Measurements from ENCODE around the gene BOC.

BOC gene

DNA sequence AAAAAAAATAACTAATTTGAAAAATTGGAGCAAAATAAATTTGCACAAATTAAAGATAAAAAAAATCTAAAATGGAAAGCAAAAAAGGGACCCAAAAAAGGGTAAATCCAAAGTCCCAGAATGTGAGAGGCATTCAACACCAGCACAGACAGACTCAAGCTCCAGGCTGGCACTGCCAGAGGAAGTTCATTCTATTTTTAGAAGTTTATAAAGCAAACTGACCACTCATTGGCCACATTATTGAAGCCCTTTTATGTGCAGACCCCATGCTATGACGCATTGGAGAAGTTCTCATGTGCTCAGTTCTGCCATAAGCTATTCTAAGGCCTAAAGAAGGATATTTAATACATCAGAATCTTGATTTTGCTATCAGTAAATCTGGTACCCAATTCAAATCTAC lies 17.6 kb upstream of the BOC start:
- DNase-seq (ENCODE audit: low read depth) = no peak

DNA sequence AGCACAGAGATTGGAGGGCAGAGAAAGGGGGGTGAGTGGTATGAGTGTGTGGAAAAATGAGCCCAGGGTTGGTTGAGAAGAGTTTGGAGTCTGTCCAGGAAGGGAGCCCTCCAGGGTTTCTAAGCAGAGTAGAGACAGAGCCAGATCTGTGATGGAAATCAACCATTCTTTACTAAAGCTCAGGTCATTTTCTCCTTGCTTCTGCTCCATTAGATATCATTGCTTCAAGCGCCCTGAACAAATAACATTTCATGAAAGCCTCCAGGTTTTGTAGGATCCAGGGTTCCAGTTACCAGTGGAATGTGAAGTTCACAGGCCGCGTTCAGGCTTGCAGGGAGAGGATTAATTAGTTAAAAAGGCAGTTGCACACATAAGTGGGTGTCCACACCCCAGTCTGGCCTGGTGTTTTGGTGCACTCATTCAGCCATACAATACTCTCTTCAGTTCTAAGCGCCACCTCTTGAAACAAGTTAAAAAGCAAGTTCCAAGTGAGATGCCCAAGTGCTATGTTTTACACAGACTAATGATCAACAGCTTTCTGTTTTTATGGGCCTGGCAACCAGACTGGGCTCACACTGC lies 16.4 kb upstream of the BOC start:
- DNase-seq (ENCODE audit: low read depth) = no peak

DNA sequence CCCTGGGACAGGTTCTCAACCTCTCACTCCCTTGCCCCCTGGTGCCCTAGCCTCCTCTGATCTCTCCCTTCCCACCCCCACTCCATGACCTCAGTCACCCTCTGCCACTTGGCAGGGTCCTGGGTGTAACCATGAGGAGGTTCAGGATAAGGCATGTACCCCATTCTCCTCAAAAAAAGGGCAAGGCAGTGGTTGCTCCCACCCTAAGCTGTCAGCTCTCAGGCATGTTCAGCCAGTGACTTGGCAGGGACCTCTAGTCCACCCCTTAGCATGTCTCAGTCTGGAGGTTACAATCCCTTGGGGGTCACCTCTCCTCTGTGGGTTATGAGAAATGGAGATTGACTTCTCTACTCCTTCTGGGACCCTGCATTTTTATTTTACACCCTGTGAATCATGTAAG lies 11.0 kb upstream of the BOC start:
- no peak for DNase-seq (ENCODE audit: low read depth)

GRCh38 chr3:113200946-113201345 lies 10.4 kb upstream of the BOC start:
- DNase-seq (ENCODE audit: low read depth) = no peak

DNA sequence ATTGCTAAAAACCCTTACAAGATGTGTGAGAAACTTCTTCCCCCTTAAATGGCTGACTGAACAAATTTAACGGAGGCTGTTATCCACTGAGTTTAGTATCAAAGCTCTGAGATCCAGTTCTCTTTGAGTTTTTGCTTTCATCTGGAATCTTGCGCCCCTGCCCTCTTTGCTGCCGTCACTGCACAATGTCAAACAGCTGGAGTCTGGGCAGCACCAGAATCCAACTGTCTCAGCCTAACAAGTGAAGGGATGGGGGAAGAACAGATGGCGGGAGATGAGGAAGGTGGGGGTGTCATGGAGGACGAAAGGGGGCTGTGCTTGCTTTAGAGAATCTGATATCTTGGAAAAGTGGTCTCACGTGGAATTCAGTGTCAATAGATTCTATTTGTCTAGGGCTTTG lies 7.0 kb upstream of the BOC start:
- DNase-seq (ENCODE audit: low read depth) = no peak

- DNase-seq (ENCODE audit: low read depth) = no peak
Measured at GRCh38 chr3:113205481-113205880, 5.9 kb upstream of the BOC start.

GRCh38 chr3:113210604-113211329 lies 590 bp upstream of the BOC start:
- no peak for DNase-seq (ENCODE audit: low read depth)

DNA sequence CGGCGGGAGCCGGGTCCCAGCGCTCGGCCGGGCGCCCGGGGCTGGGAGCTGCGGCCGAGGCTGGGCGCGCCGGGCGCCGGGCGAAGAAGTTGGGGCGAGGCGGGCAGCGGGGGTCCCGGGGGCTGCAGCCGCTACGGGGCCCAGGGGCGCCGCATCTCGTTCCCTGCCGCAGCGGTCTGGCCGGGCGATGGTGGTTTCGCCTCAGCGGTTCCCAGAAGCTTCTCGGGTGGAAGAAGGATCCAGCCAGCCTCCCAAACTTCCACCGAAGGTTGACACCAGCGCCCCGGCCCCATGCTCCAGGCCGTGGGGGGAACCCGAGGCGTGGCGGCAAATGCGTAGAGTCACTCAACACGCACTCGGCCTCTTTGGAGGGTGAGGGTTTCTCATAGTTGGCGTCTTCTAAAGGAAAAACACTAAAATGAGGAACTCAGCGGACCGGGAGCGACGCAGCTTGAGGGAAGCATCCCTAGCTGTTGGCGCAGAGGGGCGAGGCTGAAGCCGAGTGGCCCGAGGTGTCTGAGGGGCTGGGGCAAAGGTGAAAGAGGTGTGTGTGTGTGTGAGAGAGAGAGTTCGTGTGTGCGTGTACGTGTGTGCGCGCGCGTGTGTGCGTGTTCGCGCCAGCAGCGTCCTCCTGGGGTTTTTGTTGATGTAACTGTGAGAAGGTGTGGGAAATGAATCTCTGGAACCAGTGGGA lies 940 bp downstream of the BOC start:
- DNase-seq (ENCODE audit: low read depth) = no peak

GRCh38 chr3:113212844-113213375 lies 1.6 kb downstream of the BOC start:
- DNase-seq (ENCODE audit: low read depth) = no peak

DNA sequence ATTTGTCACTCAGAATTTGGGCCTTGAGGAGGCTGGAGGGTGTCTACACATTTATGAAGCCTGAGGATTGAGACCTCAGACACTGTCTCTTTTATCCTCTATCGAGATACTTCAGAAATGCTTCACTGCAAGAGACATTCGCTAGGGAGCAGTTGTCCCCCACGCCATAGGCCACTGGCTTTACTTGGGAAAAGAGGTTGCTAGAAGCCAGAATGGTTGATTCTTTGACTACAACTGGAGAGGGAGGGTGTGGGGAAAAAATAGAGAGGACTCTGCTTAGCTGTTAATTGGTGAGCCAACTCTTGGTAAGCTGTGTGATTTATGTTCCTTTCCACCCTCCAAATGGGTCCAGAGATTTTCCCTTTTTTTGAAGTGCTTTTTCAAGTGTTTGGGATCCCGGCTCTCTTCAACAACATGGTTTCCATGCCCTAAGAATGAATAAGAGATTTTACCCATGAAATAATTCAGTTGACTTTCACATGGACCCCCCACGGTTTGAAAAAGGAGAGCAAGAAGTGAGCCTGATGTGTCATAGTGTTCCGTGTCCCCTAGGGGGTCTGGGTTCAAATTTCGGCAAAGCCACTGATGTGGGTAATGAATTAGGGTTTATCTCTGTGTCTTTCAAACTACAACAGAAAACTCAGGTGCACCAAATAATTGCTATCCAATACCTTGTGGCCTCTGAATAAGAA lies 2.7 kb downstream of the BOC start:
- DNase-seq (ENCODE audit: low read depth) = no peak

DNA sequence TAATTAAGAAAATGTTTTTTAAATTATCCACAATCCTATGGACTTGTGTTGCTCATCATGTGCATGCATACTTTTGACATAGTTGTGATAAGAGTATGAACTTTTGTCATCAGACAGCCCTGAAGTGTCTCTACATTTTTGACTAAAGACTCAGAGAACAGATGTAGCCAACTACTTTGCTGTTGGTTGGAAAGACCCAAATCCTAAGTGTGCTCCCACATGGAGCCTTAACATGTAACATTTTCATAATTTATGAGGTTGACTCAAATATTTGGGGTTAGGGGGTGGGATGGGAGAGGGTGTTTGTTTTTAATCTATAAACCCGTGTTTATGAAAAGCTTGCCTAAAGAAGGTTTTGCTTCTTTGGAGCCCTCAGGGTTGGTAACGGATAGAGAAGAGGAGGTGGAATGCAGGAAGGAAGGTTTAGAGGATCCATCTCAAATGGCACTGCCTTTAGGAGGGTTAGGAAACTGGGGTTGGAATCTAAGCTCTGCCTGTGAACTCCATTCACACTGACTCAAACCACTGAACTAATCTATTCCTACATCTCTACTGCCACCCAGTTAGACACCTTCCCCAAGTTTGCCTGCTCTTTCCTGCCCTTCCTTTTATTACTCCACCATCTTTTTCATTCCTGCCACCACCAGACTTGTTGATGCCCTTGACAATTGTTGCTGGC lies 3.7 kb downstream of the BOC start:
- DNase-seq (ENCODE audit: low read depth) = no peak

GRCh38 chr3:113216393-113216792 lies 5.0 kb downstream of the BOC start:
- DNase-seq (ENCODE audit: low read depth) = no peak

GRCh38 chr3:113218011-113218680 lies 6.8 kb downstream of the BOC start:
- no peak for DNase-seq (ENCODE audit: low read depth)

DNA sequence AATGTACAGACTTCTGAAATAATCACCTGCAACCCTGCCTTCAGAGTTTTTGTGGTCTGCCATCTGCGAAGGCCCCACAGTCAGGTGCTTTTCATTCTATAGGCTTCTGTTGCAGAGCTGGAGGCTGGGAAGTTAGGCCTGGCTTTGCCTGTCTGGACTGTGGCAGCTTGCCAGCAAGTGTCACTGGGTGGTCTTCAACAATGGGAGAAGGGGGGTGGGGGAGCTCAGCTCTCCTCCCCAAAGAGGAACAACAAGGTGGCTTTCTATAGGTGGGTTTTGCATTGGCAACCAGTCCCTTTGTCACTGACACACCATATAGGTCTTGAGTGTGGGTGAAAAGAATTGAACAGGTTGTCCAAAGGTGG lies 7.3 kb downstream of the BOC start:
- no peak for DNase-seq (ENCODE audit: low read depth)

DNA sequence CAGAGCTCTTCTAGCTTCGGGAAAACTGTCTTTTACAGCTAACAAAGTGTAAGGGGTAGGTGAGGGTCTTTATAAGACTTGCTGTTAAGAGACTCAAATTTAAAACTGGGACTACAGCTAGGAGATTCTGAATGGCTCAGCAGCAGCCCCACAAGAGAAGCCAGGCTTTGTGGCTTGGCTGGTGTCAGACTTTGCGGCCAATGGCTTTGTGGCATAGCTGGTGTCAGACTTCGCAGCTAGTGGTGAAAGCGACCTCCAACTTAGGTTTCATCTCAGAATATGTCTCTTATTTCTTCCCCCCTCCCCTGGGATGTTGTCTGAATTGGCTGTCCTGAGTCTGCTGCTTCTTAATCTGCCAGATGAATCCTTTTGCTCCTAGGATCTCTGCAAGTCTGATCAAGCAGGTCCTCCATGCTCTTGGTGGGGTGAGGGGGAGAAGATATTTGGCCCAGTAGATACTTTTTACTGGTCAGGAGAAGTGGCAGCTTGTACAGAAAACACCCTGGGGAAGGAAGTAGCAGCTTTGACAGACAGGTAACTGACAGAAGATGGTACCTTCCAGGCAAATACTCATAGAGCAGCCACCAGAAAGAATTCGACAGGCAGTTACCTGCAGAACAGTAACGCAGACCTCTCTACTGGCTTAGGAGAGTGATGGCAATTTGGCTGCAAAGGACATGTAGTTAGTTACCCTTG lies 8.4 kb downstream of the BOC start:
- no peak for DNase-seq (ENCODE audit: low read depth)

DNA sequence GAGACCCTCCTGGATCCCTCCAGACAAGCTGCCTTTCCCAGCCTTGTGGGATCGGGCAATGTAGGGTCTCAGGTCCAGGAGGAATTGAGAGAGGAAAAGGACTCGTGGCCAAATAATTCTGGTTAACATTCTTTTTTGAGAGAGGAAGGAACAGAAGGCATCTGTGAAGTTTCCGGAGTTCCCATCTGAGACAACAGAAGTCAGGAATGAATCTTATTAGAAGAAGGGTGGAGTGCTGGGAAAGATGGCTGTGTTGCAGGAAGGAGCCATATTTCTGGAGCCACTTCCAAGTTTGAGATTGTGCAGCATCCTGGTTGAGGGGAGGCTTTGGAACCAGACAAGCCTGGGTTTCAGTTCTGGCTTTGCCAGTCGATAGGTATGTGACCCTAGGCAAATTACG lies 9.4 kb downstream of the BOC start:
- DNase-seq (ENCODE audit: low read depth) = no peak

DNA sequence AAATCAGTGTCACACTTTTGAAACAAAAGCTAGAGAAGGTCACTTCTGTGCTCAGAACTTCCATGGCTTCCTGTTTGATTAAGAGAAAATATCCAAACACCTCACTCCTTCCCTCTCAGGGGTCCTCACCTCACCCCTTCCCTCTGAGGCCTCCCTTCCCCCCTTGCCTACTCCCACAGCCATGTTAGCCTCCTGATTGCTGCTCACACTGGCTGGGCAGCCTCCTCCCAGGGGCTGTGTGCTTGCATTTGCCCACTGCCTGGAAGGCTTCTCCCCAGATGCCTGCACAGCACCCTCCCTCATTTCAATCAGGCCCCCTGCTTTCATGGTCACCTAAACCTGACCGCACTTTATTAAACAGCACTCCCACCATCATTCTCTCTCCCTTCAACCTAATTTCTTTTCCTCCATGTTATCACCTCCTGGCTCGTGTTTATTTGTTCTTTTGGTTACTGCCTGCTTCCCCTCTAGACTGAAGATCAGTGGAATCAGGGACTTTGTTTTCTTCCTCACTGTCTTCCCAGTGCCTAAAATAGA lies 10.4 kb downstream of the BOC start:
- no peak for DNase-seq (ENCODE audit: low read depth)

DNA sequence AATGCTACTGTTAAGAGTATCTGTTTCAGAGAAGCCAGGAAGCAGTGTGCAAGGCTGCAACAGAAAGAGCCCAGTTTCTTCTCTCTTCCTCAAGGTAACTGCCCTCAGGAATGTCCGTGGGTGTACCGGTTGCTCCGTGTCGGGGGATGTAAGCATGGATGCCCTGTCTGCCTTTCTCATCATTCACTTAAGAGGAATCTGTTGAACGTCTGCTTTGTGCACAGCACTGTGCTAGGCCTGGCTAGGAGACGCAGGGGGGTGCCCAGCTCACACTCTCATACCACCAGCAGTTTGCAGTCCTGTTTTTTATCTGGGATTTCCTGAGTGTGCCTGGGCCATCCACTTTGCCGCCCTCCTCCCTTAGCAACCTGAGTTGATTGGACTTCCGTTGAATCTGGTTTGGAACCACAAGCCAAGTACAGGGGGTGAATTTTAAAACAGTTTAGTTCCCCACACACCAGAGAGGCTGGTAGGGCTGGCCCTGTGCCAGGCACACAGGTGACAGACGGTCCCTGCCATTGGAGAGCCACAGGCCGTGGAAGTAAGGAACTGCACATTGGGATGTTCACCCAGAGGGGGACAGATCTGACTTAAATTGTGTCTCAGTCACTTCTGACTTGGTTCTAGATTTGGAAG lies 11.2 kb downstream of the BOC start:
- DNase-seq (ENCODE audit: low read depth) = no peak

DNA sequence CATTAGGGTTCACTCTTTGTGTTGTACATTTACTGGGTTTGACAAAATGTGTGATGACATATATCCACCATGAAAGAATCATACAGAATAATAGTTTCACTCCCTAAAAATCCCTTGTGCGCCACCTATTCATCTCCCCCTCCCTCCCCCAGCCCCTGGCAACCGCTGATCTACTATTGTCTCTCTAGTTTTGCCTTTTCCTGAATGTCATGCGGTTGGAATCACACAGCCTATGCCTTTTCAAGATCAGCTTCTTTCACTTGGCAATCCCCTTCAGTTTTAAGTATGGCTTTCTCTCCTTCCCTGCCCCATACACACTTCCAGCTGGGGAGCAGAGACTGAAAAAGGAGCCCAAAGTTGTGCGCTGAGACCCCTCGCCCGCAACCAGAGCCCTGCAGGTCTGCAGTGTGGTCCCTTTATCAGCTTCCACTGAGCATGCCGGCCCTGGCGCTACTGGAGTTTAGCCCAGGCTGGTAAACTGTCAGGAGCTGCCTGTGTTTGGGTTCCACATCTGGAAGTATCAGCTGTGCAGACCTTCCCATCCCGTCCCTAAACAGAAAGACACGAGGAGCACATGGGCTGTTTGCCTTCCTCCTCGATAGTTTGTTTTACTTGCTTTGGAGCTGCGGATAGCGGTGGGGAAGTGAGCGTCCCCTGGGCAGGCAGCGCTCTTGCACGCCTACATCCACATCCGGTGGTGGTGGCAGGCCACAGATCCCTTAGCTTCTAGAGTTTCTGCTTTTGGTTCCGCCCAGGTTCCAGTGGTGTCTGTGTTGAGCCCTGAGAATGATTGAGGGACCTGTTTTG lies 12.3 kb downstream of the BOC start:
- DNase-seq (ENCODE audit: low read depth) = peak; percentile 3

Data from stimulated activated CD8-positive, alpha-beta memory T cell treated with anti-CD3 and anti-CD28 coated beads, Interleukin-4, amount 100 ng/mL, for 24 hours (primary cell).